GM18867 (cell line): Measurements from ENCODE around the gene HDAC11.

Experiments
- ATAC-seq: cut with Tn5 transposase; IDR thresholded peaks from one replicate; pipeline ENCODE4 v1.9.1; 2021; ENCODE audit warnings: mild to moderate bottlenecking, moderate library complexity; ENCODE audit not compliant: unreplicated experiment

The HDAC11 gene

GRCh38 chr3:13539671-13540070, 59.6 kb downstream of the HDAC11 start:
- ATAC-seq = no peak

GRCh38 chr3:13540297-13540995, 60.3 kb downstream of the HDAC11 start:
- ATAC-seq = no peak

GRCh38 chr3:13541691-13542090, 61.6 kb downstream of the HDAC11 start:
- ATAC-seq = no peak

GRCh38 chr3:13542142-13542541, 62.0 kb downstream of the HDAC11 start:
- no peak for ATAC-seq

GRCh38 chr3:13543253-13543652, 63.1 kb downstream of the HDAC11 start:
- no peak for ATAC-seq

- no peak for ATAC-seq
Measured at GRCh38 chr3:13544293-13544831, 64.3 kb downstream of the HDAC11 start.

GRCh38 chr3:13544951-13545651, 65.0 kb downstream of the HDAC11 start:
- no peak for ATAC-seq

- no peak for ATAC-seq
Measured at GRCh38 chr3:13545952-13546454, 65.9 kb downstream of the HDAC11 start.

GRCh38 chr3:13546667-13547171, 66.6 kb downstream of the HDAC11 start:
- no peak for ATAC-seq

GRCh38 chr3:13547591-13548371, 67.7 kb downstream of the HDAC11 start:
- ATAC-seq = no peak

GRCh38 chr3:13548696-13549622, 68.9 kb downstream of the HDAC11 start, which contains the start of gene FBLN2:
TSS of gene FBLN2 (plus strand) at chr3:13549125. CDS start at chr3:13570356, 21,231 bp downstream.
- ATAC-seq = no peak

- ATAC-seq = no peak
Measured at GRCh38 chr3:13549623-13550422, 69.7 kb downstream of the HDAC11 start.

- no peak for ATAC-seq
Measured at GRCh38 chr3:13550423-13550690, 70.3 kb downstream of the HDAC11 start.

- no peak for ATAC-seq
Measured at GRCh38 chr3:13550791-13551360, 70.8 kb downstream of the HDAC11 start.

GRCh38 chr3:13552857-13553652, 72.9 kb downstream of the HDAC11 start:
- no peak for ATAC-seq

GRCh38 chr3:13553686-13554085, 73.6 kb downstream of the HDAC11 start:
- no peak for ATAC-seq

GRCh38 chr3:13555753-13556152, 75.6 kb downstream of the HDAC11 start:
- ATAC-seq = no peak
